HepG2 (cell line): ENCODE data around the gene TMEM143.

Source experiments
- ADNP ChIP-seq: sonication (generic); formaldehyde crosslinking; IDR thresholded peaks from 2 replicates; pipeline ENCODE4 v1.4.0; 2020; ENCODE audit warnings: missing genetic modification reagents
- AGO2 ChIP-seq: fragments of 200-400 bp; formaldehyde crosslinking; optimal IDR thresholded peaks from 2 replicates; pipeline ENCODE3; 2017; ENCODE audit warnings: mild to moderate bottlenecking, low read depth, low read length, moderate library complexity
- BHLHE40 ChIP-seq: IDR thresholded peaks from 2 replicates; pipeline ENCODE4 v1.6.1; 2011; ENCODE audit warnings: low read length, improper control_type of control experiment
- CENPBD1 ChIP-seq: sonication (generic); formaldehyde crosslinking; IDR thresholded peaks from 2 replicates; pipeline ENCODE4 v1.8.0; 2022; ENCODE audit warnings: missing genetic modification reagents, low read depth, mild to moderate bottlenecking, borderline replicate concordance
- CTCF ChIP-seq: sonication (generic); formaldehyde crosslinking; IDR thresholded peaks from 2 replicates; pipeline ENCODE4 v1.5.0; 2020; ENCODE audit warnings: mild to moderate bottlenecking, missing genetic modification reagents, moderate library complexity
- ESRRA ChIP-seq: sonication (generic); formaldehyde crosslinking; IDR thresholded peaks from 2 replicates; pipeline ENCODE4 v1.5.1; 2020; ENCODE audit warnings: mild to moderate bottlenecking, low read depth, missing genetic modification reagents
- MLX ChIP-seq: IDR thresholded peaks from 2 replicates; pipeline ENCODE4 v1.6.1; 2016
- MTA3 ChIP-seq: sonication (generic); formaldehyde crosslinking; IDR thresholded peaks from 2 replicates; pipeline ENCODE4 v1.4.0; 2020; ENCODE audit warnings: missing genetic modification reagents
- POLR2AphosphoS5 ChIP-seq: IDR thresholded peaks from 2 replicates; pipeline ENCODE4 v1.6.1; 2012; ENCODE audit warnings: low read depth, low read length
- SP1 ChIP-seq, 2 experiments: fragments of 450-650 bp in 1 of 2; sonication (generic) in 1 of 2; formaldehyde crosslinking in 1 of 2; IDR thresholded peaks; 2 replicates each; pipeline versions ENCODE4 v1.4.0 to v1.6.1; 2016 to 2020; ENCODE audit warnings: missing genetic modification reagents in 1 of 2
- ZBTB1 ChIP-seq: sonication (generic); formaldehyde crosslinking; IDR thresholded peaks from 2 replicates; pipeline ENCODE4 v1.4.0; 2020; ENCODE audit warnings: missing genetic modification reagents, borderline replicate concordance
- ZFP36 ChIP-seq: fragments of 150-350 bp; IDR thresholded peaks from 2 replicates; pipeline ENCODE4 v1.6.1; 2018; ENCODE audit warnings: borderline replicate concordance, low read length, low read depth; ENCODE audit not compliant: partially characterized antibody

GRCh38 chr19:48405850-48406249 is 42.1 kb upstream of the TMEM143 start:
- TF ChIP-seq CENPBD1 (CRISPR knock-in tag), result no peak
- no peak for TF ChIP-seq AGO2
- TF ChIP-seq MTA3 (CRISPR knock-in tag), result no peak
- no peak for TF ChIP-seq ESRRA (CRISPR knock-in tag)
- no peak for TF ChIP-seq ZFP36
- no peak for TF ChIP-seq ADNP (CRISPR knock-in tag)
- no peak for TF ChIP-seq SP1 (IDR thresholded peaks at IDR 0.05)
- TF ChIP-seq SP1 (CRISPR knock-in tag; IDR thresholded peaks at IDR 0.05), result no peak
- TF ChIP-seq BHLHE40, result no peak
- no peak for TF ChIP-seq MLX (CRISPR knock-in tag)
- no peak for TF ChIP-seq POLR2AphosphoS5
- no peak for TF ChIP-seq ZBTB1 (CRISPR knock-in tag)
- no peak for TF ChIP-seq CTCF (CRISPR knock-in tag)
